MM.1S (cell line): ENCODE data around the gene NELFA.
A peak's percentile ranks its signal among the peaks of the same experiment; 100 is the strongest.

Experiments
- DNase-seq: peaks from one replicate; pipeline ENCODE4 v3.0.0-alpha.2; 2015
- H2AFZ ChIP-seq: fragments of 300-600 bp; sonication (generic); 2 replicates; pipeline ENCODE4 v1.6.0; 2016; ENCODE audit warnings: antibody characterized with exemption, low read length
- H3F3A ChIP-seq: fragments of 300-600 bp; sonication (generic); 2 replicates; pipeline ENCODE4 v1.6.1; 2016; ENCODE audit warnings: mild to moderate bottlenecking, antibody characterized with exemption, low read length, moderate library complexity, mixed read lengths; ENCODE audit not compliant: insufficient read depth
- H3K27ac ChIP-seq: fragments of 300-600 bp; sonication (generic); 2 replicates; pipeline ENCODE4 v1.5.1; 2016; ENCODE audit warnings: mild to moderate bottlenecking, low read length
- H3K27me3 ChIP-seq: fragments of 300-600 bp; sonication (generic); replicated peaks from 2 replicates; pipeline ENCODE4 v1.6.0; 2016; ENCODE audit warnings: low read length; ENCODE audit not compliant: insufficient read depth
- H3K36me3 ChIP-seq: fragments of 300-600 bp; sonication (generic); replicated peaks from 2 replicates; pipeline ENCODE4 v1.6.1; 2016; ENCODE audit warnings: mild to moderate bottlenecking, low read length, mixed read lengths; ENCODE audit not compliant: insufficient read depth
- H3K4me1 ChIP-seq: fragments of 300-600 bp; sonication (generic); 2 replicates; pipeline ENCODE4 v1.6.1; 2016; ENCODE audit warnings: low read length, mixed read lengths
- H3K4me2 ChIP-seq: fragments of 300-600 bp; sonication (generic); 2 replicates; pipeline ENCODE4 v1.6.0; 2016; ENCODE audit warnings: low read depth, low read length
- H3K4me3 ChIP-seq: fragments of 300-600 bp; sonication (generic); 2 replicates; pipeline ENCODE4 v1.5.1; 2016; ENCODE audit warnings: low read length, mixed read lengths
- H3K79me2 ChIP-seq: fragments of 300-600 bp; sonication (generic); 2 replicates; pipeline ENCODE4 v1.6.1; 2016; ENCODE audit warnings: mixed run types, low read length, mixed read lengths
- H3K9ac ChIP-seq: fragments of 300-600 bp; sonication (generic); 2 replicates; pipeline ENCODE4 v1.6.1; 2016; ENCODE audit warnings: low read length, mixed read lengths
- H3K9me2 ChIP-seq: fragments of 300-600 bp; sonication (generic); replicated peaks from 2 replicates; pipeline ENCODE4 v1.6.1; 2016; ENCODE audit warnings: mild to moderate bottlenecking, low read length, mixed read lengths; ENCODE audit not compliant: insufficient read depth
- H3K9me3 ChIP-seq: fragments of 300-600 bp; sonication (generic); replicated peaks from 2 replicates; pipeline ENCODE4 v1.6.1; 2016; ENCODE audit warnings: mild to moderate bottlenecking, low read length, mixed read lengths; ENCODE audit not compliant: insufficient read depth
- H4K20me1 ChIP-seq: fragments of 300-600 bp; sonication (generic); 2 replicates; pipeline ENCODE4 v1.6.1; 2016; ENCODE audit warnings: mild to moderate bottlenecking, low read length, moderate library complexity, mixed read lengths; ENCODE audit not compliant: insufficient read depth
- EZH2 ChIP-seq: fragments of 300-600 bp; sonication (generic); optimal IDR thresholded peaks from 2 replicates; pipeline ENCODE3; 2017; ENCODE audit warnings: low read depth, mild to moderate bottlenecking, antibody characterized with exemption, low read length, mixed read lengths
- EZH2phosphoT487 ChIP-seq: fragments of 300-600 bp; sonication (generic); IDR thresholded peaks from 2 replicates; pipeline ENCODE4 v1.6.1; 2018; ENCODE audit warnings: antibody characterized with exemption, low read length
- TF ChIP-seq, protein P1 (sequence below): fragments of 300-600 bp; sonication (generic); IDR thresholded peaks from 2 replicates; pipeline ENCODE4 v1.5.1; 2016; ENCODE audit warnings: antibody characterized with exemption, low read length, mixed read lengths

The NELFA gene

GRCh38 chr4:2008921-2009650 lies at the start of gene NELFA:
NELFA (minus strand) TSS chr4:2008974; CDS start chr4:2008959, 15 bp downstream.
- TF ChIP-seq EZH2 (no peak), EZH2phosphoT487 (no peak)
- TF ChIP-seq, protein P1, sequence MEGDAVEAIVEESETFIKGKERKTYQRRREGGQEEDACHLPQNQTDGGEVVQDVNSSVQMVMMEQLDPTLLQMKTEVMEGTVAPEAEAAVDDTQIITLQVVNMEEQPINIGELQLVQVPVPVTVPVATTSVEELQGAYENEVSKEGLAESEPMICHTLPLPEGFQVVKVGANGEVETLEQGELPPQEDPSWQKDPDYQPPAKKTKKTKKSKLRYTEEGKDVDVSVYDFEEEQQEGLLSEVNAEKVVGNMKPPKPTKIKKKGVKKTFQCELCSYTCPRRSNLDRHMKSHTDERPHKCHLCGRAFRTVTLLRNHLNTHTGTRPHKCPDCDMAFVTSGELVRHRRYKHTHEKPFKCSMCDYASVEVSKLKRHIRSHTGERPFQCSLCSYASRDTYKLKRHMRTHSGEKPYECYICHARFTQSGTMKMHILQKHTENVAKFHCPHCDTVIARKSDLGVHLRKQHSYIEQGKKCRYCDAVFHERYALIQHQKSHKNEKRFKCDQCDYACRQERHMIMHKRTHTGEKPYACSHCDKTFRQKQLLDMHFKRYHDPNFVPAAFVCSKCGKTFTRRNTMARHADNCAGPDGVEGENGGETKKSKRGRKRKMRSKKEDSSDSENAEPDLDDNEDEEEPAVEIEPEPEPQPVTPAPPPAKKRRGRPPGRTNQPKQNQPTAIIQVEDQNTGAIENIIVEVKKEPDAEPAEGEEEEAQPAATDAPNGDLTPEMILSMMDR: no peak
- Histone ChIP-seq H2AFZ (peak within 1 kb of the TSS; percentile 91), H3K9me2 (no peaks in the 10 kb centered on the region), H3K79me2 (peaks cover 47% of the 10 kb centered on the region), H3K9ac (peak within 1 kb of the TSS; percentile 96), H4K20me1 (no peaks in the 10 kb centered on the region; the same call in 1 of the 2 replicates), H3K9me3 (no peaks in the 10 kb centered on the region), H3K4me1 (peaks cover 8% of the 10 kb centered on the region; the same call in 1 of the 2 replicates), H3K27ac (peak within 1 kb of the TSS; percentile 98), H3K4me2 (peak within 1 kb of the TSS; percentile 84), H3F3A (peaks cover 8% of the 10 kb centered on the region; the same call in 1 of the 2 replicates), H3K27me3 (no peaks in the 10 kb centered on the region), H3K4me3 (peak within 1 kb of the TSS; percentile 100), H3K36me3 (peaks cover 3% of the 10 kb centered on the region; the same call in 1 of the 2 replicates)
- peak; percentile 99 for DNase-seq

- H3K9ac ChIP-seq: no peak overlapping the region
- no peak overlapping the region for H3K27ac ChIP-seq
- no peak overlapping the region for H3K4me2 ChIP-seq
- peaks cover 39% of the 10 kb centered on the region for H3K27me3 ChIP-seq
- H3K4me3 ChIP-seq: no peak overlapping the region
- H3K9me3 ChIP-seq: no peaks in the 10 kb centered on the region
- H3K9me2 ChIP-seq: no peaks in the 10 kb centered on the region
- H3K79me2 ChIP-seq: no peaks in the 10 kb centered on the region
- no peak overlapping the region for H2AFZ ChIP-seq
- no peak for DNase-seq
- H3K36me3 ChIP-seq: no peaks in the 10 kb centered on the region
- H3F3A ChIP-seq: no peaks in the 10 kb centered on the region
- TF ChIP-seq, protein P1: no peak
- TF ChIP-seq EZH2 (no peak), EZH2phosphoT487 (no peak)
- no peaks in the 10 kb centered on the region for H4K20me1 ChIP-seq
- H3K4me1 ChIP-seq: no peaks in the 10 kb centered on the region
Measured at GRCh38 chr4:2057382-2058065, 48.8 kb upstream of the NELFA start.

DNA sequence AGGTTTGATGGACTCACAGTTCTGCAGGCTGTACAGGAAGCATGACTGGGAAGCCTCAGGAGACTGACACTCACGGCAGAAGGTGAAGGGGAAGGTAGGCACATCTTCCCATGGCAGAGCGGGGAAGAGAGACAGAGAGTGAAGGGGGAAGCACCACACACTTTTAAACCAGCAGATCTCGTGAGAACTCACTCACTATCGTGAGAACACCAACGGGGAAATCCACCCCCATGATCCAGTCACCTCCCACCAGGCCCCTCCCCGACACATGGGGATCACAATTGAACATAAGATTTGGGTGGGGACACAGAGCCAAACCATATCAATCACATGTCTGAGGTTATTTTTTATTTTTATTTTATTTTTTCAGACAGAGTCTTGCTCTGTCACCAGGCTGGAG lies 45.4 kb upstream of the NELFA start:
- no peak overlapping the region for H3K9ac ChIP-seq
- H3K4me3 ChIP-seq: no peak overlapping the region
- no peaks in the 10 kb centered on the region for H4K20me1 ChIP-seq
- H3K4me2 ChIP-seq: no peak overlapping the region
- no peaks in the 10 kb centered on the region for H3K9me3 ChIP-seq
- H3K27ac ChIP-seq: no peak overlapping the region
- no peaks in the 10 kb centered on the region for H3K79me2 ChIP-seq
- H3K27me3 ChIP-seq: peaks cover 55% of the 10 kb centered on the region
- no peak for DNase-seq
- TF ChIP-seq EZH2phosphoT487 (no peak), EZH2 (no peak)
- TF ChIP-seq, protein P1: no peak
- no peaks in the 10 kb centered on the region for H3K36me3 ChIP-seq
- H3K4me1 ChIP-seq: no peaks in the 10 kb centered on the region
- H3F3A ChIP-seq: no peaks in the 10 kb centered on the region
- H3K9me2 ChIP-seq: no peaks in the 10 kb centered on the region
- no peak overlapping the region for H2AFZ ChIP-seq
